ENCODE results near the gene TMEM107.

The TMEM107 gene

GRCh38 chr17:8161289-8162232, 14.6 kb downstream of the TMEM107 start:
- no peak for DNase-seq

- no peak for DNase-seq
These were observed 15.4 kb downstream of the TMEM107 start for GRCh38 chr17:8160741-8161221.

- DNase-seq, result no peak
These were observed 16.0 kb downstream of the TMEM107 start for GRCh38 chr17:8160224-8160577.

GRCh38 chr17:8159459-8160223, 16.5 kb downstream of the TMEM107 start:
- DNase-seq, result no peak

- no peak for DNase-seq
These were observed 17.2 kb downstream of the TMEM107 start for GRCh38 chr17:8159032-8159400.

- peak; percentile 86 for DNase-seq
These were observed 17.7 kb downstream of the TMEM107 start for GRCh38 chr17:8158267-8159031.

- DNase-seq, result peak; percentile 100
These were observed 19.8 kb downstream of the TMEM107 start for GRCh38 chr17:8156246-8156992.

GRCh38 chr17:8155996-8156245, 20.3 kb downstream of the TMEM107 start:
- DNase-seq, result no peak

- no peak for DNase-seq
These were observed 20.8 kb downstream of the TMEM107 start for GRCh38 chr17:8155231-8155995.

GRCh38 chr17:8154608-8155155, 21.5 kb downstream of the TMEM107 start:
- no peak for DNase-seq

- DNase-seq, result peak; percentile 92
These were observed 22.1 kb downstream of the TMEM107 start for GRCh38 chr17:8153957-8154607.

- DNase-seq, result peak; percentile 55
These were observed 22.6 kb downstream of the TMEM107 start for GRCh38 chr17:8153525-8153956.

- DNase-seq, result no peak
These were observed 23.1 kb downstream of the TMEM107 start for GRCh38 chr17:8153031-8153451.

GRCh38 chr17:8152112-8152775, 23.9 kb downstream of the TMEM107 start, which contains the start of gene PER1:
Gene PER1, minus strand, starts transcription at chr17:8152404. Its CDS starts 1,698 bp downstream, at chr17:8150706.
- DNase-seq, result peak; percentile 95

- no peak for DNase-seq
These were observed 24.5 kb downstream of the TMEM107 start for GRCh38 chr17:8151641-8152111.

- peak; percentile 94 for DNase-seq
These were observed 25.0 kb downstream of the TMEM107 start for GRCh38 chr17:8151120-8151640.

- DNase-seq, result no peak
These were observed 25.7 kb downstream of the TMEM107 start for GRCh38 chr17:8150194-8151119.

- no peak for DNase-seq
These were observed 26.6 kb downstream of the TMEM107 start for GRCh38 chr17:8149419-8150193.

All from retina (tissue), 1 donor.